A204.1 (cell line): Measurements from ENCODE around the gene SAMD8.
"Not testable (repeated sequence)": the region's sequence is repeated elsewhere in the genome, so short reads cannot be mapped to it uniquely, and the experiment has no call there.

Experiments
- FAIRE-seq: peaks from 2 replicates; lab custom pipeline; 2012; peaks lifted over from hg19 to GRCh38; lab: Jason Lieb, UNC

The SAMD8 gene

DNA sequence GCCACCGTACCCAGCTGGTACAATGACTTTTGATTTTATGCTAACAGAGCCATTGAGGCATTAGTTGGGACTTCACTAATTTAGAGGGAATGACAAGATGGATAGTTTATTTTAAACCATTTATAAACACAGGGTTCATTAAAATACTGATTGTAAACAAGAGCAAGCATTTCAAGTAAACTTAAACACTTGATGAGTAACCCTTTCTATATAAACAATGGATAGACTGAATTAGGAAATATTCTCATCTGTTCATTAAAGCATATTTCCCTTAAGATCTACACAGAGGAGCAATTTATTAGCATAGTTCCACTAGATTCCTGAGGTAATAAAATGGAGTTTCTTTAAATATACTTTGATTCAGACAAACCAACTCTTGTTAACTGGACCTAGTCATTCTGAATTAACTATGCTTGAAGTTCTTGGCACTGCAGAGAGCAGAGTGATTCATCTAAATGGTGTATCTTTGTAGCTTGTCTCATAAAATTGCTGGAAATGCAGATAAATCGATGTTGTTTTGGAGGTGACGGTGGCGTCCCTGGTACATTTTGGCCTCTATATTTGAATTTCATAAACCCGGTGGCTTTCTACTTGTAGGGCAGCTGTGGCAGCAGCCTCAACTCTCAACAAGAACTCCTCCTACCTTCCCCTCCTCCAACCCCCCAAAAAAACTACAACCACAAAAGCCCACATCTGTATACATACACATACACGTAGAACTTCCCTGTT lies 83.7 kb downstream of the SAMD8 start:
- no peak for FAIRE-seq

DNA sequence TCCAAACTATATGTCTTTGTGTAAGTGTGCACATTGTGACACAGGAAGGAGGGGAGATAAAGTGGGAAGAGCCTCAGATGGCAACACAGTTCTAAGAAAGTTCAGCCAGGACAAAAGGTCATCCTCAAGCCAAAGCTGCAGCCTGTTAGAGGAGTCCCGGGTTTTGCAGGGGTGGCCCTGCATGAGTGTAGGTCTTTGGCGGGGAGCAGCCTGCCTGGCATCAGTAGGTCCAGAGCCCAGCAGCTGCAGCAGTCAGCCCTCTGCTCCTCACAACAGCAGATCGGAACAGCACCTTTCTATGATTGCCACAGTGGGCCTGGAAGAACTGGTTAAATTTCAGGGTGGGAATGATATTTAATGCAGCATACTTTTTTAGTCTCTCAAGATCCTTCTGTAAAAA lies 85.6 kb downstream of the SAMD8 start:
- FAIRE-seq = no peak

- FAIRE-seq = no peak
These were observed 86.5 kb downstream of the SAMD8 start for GRCh38 chr10:75197906-75198305.

- FAIRE-seq = not testable (repeated sequence)
These were observed 88.5 kb downstream of the SAMD8 start for GRCh38 chr10:75199949-75200348.

DNA sequence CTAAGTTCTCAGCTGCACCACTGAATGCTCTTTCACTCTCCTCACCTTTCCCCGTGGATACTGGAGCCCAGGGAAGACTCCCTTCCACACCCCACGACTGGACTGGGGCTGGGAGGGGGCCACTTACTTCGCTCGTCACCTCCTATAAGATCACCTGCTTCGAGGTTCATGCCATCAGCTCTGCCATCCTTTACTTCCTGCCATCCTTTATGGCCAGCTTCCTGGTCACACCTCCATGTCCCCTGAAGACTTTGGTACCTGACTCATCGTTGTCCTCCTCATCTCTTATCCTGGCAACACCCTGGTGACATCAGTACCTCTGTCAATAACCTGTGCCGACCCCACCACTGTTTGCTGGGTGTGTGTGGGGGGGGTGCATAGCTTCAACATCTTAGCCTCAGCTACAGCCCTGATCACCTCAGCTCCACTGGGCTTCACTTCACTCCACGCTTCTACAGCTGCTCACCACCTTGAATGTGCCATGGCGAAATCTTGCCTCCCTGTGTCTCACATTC lies 90.4 kb downstream of the SAMD8 start:
- FAIRE-seq = no peak

DNA sequence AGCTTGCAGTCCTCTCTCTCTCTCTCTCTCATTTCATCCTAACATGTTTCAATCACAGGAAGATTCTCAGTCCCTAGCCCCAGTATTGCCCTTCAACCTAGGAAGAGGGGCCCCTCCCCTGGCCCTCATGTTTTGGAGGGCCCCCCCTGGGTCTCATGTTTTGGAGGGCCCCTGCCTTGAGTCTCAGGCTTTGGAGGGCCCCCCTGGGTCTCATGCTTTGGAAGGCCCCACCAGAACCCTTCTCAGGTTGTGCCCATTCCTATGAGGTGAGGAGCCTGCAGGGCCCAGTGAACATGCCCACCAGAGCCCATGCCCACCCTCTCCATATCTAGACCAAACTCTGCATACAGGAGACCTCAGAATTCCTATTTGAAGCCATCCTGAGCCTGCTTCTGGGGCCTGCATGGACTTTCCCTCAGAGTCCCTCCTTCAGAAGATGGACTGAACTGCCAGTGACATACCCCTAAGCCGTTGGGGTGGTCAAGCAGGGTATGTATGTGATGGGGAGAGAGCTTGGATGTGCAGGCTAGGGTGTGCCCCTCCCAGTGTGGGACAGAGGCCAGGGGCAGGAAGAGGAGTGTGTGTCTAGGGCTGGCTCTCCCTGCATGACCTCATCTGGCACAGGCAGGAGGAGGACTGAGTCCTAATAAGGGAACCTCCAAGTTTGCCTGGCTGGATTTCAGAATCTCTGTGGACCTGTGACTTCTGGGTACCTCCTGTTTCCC lies 91.0 kb downstream of the SAMD8 start:
- FAIRE-seq = no peak

DNA sequence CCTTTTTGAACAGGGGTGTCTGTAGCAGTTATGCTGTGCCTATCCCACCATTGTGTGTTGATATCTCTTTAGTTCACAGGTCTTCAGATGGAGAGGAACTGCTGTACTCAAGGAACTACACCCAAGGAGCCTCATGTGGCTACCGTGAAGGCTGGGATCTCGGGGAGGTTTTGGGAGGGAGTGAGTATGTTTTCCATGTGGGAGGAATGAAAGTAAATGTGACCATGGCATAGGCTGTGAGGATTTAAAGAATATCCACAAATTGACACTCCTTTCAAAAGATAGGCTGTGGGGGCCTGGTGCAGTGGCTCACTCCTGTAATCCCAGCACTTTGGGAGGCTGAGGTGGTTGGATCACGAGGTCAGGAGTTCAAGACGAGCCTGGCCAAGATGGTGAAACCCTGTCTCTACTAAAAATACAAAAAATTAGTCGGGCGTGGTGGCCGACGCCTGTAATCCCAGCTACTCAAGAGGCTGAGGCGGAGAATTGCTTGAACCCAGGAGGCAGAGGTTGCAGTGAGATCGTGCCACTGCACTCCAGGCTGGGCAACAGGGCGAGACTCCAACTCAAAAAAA lies 91.7 kb downstream of the SAMD8 start:
- not testable (repeated sequence) for FAIRE-seq

DNA sequence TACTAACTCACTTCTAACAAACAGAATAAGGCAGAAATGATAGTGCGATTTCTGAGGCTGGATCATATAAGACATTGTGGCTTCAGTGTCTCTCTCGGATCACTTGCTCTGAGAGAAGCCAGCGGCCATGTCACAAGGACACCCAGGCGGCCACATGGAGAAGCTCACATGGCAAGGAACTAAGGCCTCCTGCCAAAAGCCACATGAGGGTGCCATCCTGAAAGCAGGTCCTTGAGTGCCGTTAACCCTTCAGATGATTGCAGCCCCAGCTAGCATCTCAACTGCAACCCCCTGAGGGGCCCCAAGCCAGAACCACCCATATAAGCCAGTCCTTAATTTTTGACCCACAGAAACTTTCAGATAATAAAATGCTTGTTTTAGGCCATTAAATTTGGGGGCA lies 92.3 kb downstream of the SAMD8 start:
- no peak for FAIRE-seq

DNA sequence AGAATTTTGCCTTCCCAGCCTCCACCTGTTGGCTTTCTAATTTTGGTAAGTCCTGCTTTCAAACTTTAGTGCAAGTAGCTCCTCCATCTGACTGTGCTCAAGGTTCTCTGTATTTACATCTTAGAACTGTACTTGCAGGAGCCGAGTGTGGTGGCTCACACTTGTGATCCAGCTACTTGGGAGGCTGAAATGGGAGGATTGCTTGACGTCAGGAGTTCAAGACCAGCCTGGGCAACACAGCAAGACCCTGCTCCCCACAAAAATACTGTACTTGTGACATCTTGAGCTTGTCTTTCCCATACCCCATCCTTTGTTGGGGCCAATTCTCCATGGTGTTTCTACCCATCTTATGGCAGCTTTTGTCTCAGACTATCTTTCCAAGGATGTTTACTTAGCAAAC lies 94.5 kb downstream of the SAMD8 start:
- FAIRE-seq = no peak

GRCh38 chr10:75206638-75207037 lies 95.2 kb downstream of the SAMD8 start:
- FAIRE-seq = not testable (repeated sequence)

GRCh38 chr10:75207079-75207856 lies 95.8 kb downstream of the SAMD8 start:
- FAIRE-seq = no peak

DNA sequence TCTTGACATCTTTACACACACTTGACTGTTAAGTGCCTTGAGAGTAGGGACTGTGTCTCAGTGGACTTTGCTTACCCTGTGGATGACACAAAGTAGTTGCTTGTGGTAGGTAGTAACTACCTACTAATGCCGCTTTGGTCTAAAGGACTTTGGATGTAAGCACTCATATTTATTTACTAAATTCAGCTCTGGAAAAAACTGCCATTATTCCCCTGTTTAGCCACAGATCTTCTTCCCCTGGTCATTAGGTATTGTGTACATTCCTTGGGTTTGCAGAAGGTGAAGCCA lies 96.3 kb downstream of the SAMD8 start:
- FAIRE-seq = no peak

- no peak for FAIRE-seq
These were observed 96.7 kb downstream of the SAMD8 start for GRCh38 chr10:75208181-75208580.

GRCh38 chr10:75209086-75209920 lies 97.8 kb downstream of the SAMD8 start:
- no peak for FAIRE-seq

GRCh38 chr10:75209921-75210281 lies 98.4 kb downstream of the SAMD8 start:
- FAIRE-seq = no peak

GRCh38 chr10:75210282-75211006 lies 99.0 kb downstream of the SAMD8 start, which contains the start of gene VDAC2:
Gene VDAC2, plus strand, starts transcription at chr10:75210796. Its CDS starts 363 bp downstream, at chr10:75211159.
- FAIRE-seq = no peak

DNA sequence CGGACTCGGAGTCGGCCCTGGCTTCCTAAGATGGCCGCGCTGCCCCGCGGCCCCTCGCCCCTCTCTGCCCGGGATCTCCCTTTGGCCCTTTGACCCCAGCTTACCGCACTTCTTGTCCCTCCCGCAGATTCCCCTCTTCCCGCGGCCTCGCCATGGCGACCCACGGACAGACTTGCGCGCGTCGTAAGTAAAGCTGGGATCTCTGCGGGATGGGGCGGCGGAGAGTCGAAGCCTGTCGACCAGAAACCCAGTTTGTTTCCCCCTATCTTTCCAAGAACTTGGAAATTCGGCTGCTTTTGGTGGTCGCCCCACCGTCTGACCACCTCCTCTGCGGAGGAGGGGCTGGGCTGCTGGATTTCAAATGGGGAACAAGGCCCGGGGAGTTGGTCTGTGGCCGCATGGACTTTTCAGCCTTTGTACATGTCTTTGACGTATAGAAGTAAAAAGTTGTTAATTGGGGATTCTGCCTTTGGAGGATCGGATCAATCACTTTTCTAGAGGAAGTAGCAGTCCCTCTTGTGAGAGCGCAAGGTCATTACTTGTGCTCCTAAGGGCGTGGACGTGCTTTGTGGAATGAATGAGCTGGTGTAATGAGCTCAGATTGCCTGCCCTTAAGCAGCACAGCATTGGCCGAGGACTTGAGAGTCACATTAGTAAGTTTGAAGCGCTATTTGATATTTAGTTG lies 99.7 kb downstream of the SAMD8 start:
- no peak for FAIRE-seq

GRCh38 chr10:75212343-75212742 lies 100.9 kb downstream of the SAMD8 start:
- no peak for FAIRE-seq

DNA sequence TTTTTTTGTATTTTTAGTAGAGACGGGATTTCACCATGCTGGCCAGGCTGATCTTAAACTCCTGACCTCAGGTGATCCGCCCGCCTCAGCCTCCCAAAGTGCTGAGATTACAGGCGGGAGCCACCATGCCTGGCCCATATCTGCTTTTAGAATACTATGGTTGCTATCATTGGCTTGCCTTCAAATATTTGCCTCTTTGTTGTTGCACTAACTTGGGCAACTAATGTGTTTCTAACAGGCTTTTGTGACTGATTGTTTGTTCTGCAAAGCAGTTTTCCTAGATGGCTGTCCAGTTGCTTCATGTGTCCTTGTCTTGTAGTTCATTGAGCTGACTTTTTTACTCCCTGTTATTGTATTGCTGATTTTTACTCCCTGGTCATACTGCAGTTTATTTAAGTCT lies 108.8 kb downstream of the SAMD8 start:
- no peak for FAIRE-seq

DNA sequence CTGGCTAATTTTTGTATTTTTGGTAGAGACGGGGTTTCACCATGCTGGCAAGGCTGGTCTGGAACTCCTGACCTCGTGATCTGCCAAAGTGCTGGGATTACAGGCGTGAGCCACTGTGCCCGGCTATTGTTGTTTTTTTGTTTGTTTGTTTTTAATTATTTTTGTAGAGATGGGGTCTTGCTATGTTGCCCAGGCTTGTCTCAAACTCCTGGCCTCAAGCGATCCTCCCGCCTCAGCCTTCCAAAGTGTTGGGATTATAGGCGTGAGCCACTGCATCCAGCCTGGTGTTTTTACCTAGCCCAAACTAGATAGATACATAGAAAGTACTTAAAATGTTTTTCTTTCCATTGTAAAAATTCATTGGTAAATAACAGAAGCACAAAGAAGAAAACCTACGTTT lies 110.0 kb downstream of the SAMD8 start:
- not testable (repeated sequence) for FAIRE-seq

DNA sequence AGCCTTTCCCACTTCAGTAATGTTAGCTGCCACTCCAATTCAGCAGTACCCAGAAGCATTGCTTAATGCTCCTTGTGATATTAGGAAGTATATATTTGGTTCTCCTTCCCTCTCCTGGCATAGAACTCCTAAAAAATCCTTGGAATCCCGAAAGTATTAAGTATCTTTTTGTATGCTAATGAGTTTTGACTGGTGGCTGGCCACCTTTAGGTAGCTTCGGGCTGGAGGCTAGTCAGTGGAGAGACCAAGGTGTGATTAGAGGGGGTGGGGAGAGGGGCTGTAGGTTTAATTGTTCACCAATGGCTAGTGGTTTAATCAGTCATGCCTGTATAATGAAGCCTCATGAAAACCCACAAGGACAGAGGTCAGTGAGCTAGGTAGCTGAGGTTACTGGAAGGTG lies 112.1 kb downstream of the SAMD8 start:
- no peak for FAIRE-seq
